Calu3 (cell line): Measurements from ENCODE around the gene AJAP1. TPM values are rescaled to one million over a fixed set of nuclear protein-coding genes. Genes with fewer than 3 reads are reported as not detected.
A peak's percentile ranks its signal among the peaks of the same experiment; 100 is the strongest.

ENCODE experiments used
- Bru-seq: library from RNA; stranded (reverse); fragments of 400-500 nt; gene quantifications from one replicate; lab custom pipeline; 2021; lab: Mats Ljungman, UMichigan
- BruChase-seq, 2 experiments: library from RNA; stranded (reverse); fragments of 400-500 nt; gene quantifications; one replicate each; lab custom pipeline; 2021; lab: Mats Ljungman, UMichigan
- BruUV-seq: library from RNA; stranded (reverse); fragments of 400-500 nt; replicated peaks from 2 replicates; lab custom pipeline; 2021; lab: Mats Ljungman, UMichigan
- CTCF ChIA-PET: fragments of 300-600 bp; sonication (Branson Sonifier 250); formaldehyde crosslinking; loops from one replicate; lab custom pipeline; 2022; ENCODE audit warnings: antibody characterized with exemption; lab: Charles Lee
- DNase-seq: peaks from one replicate; pipeline ENCODE4 v3.0.0; 2022
- H3K27ac Mint-ChIP-seq: one replicate; pipeline ENCODE4 v1.8.0; 2022; ENCODE audit warnings: mixed read lengths; ENCODE audit not compliant: unreplicated experiment
- H3K27me3 Mint-ChIP-seq: one replicate; pipeline ENCODE4 v1.8.0; 2022; ENCODE audit warnings: mixed read lengths; ENCODE audit not compliant: unreplicated experiment
- H3K36me3 Mint-ChIP-seq: one replicate; pipeline ENCODE4 v1.8.0; 2022; ENCODE audit warnings: mild to moderate bottlenecking, moderate library complexity, mixed read lengths; ENCODE audit not compliant: insufficient read depth, unreplicated experiment
- H3K4me1 Mint-ChIP-seq: one replicate; pipeline ENCODE4 v1.8.0; 2022; ENCODE audit warnings: mild to moderate bottlenecking, low read depth, mixed read lengths; ENCODE audit not compliant: unreplicated experiment
- H3K4me3 Mint-ChIP-seq: one replicate; pipeline ENCODE4 v1.8.0; 2022; ENCODE audit warnings: mild to moderate bottlenecking, low read depth, moderate library complexity, mixed read lengths; ENCODE audit not compliant: unreplicated experiment
- H3K9me3 Mint-ChIP-seq: one replicate; pipeline ENCODE4 v1.8.0; 2022; ENCODE audit warnings: low read depth, mixed read lengths; ENCODE audit not compliant: unreplicated experiment
- intact Hi-C: fragments of 100-400 bp; cut with micrococcal nuclease; formaldehyde crosslinking; loops from one replicate; pipeline ENCODE4 v1.10.0; 2022; ENCODE audit not compliant: unreplicated experiment
- long read RNA-seq: library from polyadenylated mRNA; stranded (forward); transcript quantifications from one replicate; pipeline ENCODE4 v2.0.0, GENCODE V29; 2022
- total RNA-seq: library from RNA; stranded (reverse); gene quantifications from 2 replicates; pipeline ENCODE4 v1.2.3, GENCODE V29; 2022
- TF ChIP-seq, protein P1 (sequence below): fragments of 200-600 bp; IDR thresholded peaks from one replicate; pipeline ENCODE4 v1.8.0; 2022; ENCODE audit warnings: antibody characterized with exemption; ENCODE audit not compliant: unreplicated experiment

Gene AJAP1, protein sequence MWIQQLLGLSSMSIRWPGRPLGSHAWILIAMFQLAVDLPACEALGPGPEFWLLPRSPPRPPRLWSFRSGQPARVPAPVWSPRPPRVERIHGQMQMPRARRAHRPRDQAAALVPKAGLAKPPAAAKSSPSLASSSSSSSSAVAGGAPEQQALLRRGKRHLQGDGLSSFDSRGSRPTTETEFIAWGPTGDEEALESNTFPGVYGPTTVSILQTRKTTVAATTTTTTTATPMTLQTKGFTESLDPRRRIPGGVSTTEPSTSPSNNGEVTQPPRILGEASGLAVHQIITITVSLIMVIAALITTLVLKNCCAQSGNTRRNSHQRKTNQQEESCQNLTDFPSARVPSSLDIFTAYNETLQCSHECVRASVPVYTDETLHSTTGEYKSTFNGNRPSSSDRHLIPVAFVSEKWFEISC
- total RNA-seq (not detected in 2 replicates), Bru-seq, nascent RNA (not detected), BruChase-seq, experiment 1, labeled RNA remaining after a 6-hour chase (percentile 1 among the genes with signal in this experiment), BruChase-seq, experiment 2, labeled RNA remaining after a 2-hour chase (not detected)
- long read RNA-seq, result 0 reads

DNA sequence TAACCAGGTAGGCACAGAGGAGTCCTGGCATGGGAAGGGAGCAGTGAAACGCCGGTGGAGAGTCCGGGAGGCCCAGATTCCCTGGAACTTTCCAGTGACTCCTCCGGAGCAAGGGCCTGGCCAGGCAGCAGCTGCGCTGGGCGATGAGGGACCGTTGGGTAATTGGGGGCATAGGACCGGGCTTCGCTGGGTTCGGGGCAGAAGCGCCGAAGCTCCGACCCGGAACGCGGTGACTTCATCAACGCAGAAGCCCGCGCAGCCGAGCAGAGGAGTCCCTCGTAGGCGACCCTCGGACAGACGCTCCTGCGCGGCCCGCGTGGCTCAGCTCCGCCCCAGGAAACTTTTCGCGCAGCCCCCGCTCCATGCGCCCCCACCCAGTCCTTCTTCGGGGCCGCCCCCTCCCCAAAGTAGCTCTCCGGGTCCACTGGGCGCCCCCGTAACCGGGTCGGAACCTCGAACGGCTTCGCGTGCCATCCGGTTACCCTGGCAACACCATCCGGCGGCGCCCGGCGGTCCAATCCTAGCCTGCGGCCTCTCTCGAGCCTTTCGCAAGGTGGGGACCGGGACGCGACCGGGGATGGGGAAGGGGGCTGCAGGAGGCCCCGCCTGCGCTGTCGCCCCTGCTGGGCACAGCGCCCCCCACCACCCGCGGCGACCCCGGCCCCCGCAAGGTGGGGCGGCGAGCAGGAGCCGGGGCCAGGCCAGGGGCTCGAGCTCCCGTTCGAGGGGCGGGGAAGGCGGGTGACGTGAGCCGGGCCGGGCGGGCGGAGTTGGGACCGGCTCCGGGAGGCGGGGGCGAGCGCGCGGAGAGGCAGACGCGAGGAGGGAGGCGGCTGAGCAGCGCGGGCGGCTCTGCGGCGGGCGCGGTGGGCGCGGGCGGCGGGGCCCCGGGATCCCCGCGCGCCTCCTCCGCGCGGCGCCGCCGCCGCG lies at the start of gene AJAP1:
AJAP1 (plus strand) TSS at position 814 of the 930 bp plus-strand sequence. CDS start 817 bp downstream, outside the sequence.
- no TSS peak for BruUV-seq
- Mint-ChIP-seq H3K27me3 (peaks cover 19% of the 10 kb centered on the region), H3K4me1 (no peaks in the 10 kb centered on the region), H3K27ac (no peak within 1 kb of the TSS), H3K36me3 (no peaks in the 10 kb centered on the region), H3K4me3 (no peak within 1 kb of the TSS), H3K9me3 (no peaks in the 10 kb centered on the region)
- TF ChIP-seq, protein P1, sequence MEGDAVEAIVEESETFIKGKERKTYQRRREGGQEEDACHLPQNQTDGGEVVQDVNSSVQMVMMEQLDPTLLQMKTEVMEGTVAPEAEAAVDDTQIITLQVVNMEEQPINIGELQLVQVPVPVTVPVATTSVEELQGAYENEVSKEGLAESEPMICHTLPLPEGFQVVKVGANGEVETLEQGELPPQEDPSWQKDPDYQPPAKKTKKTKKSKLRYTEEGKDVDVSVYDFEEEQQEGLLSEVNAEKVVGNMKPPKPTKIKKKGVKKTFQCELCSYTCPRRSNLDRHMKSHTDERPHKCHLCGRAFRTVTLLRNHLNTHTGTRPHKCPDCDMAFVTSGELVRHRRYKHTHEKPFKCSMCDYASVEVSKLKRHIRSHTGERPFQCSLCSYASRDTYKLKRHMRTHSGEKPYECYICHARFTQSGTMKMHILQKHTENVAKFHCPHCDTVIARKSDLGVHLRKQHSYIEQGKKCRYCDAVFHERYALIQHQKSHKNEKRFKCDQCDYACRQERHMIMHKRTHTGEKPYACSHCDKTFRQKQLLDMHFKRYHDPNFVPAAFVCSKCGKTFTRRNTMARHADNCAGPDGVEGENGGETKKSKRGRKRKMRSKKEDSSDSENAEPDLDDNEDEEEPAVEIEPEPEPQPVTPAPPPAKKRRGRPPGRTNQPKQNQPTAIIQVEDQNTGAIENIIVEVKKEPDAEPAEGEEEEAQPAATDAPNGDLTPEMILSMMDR, result no peak
- intact Hi-C loops, result no loop called here
- DNase-seq, result no peak
- CTCF ChIA-PET, result no interaction called here

DNA sequence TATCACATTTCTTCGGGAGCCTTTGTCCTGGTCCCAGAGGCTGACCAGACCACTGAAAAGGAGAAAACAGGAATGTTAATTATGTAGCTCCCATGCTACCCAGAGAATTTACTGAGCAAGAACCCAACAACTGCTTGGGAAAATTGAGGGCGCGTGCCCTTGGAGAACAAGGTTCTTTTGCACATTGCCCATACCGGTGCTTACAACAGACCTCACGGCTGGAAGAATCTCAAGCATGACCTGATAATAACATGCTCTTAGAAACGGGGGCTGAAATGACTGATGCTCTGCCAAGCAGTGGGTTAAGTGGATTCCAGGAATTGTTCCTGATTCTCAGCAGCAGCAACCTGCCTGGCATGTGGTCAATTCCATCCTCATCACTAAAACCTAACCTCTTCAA lies 49.3 kb upstream of the AJAP1 start:
- TF ChIP-seq, protein P1, result no peak
- BruUV-seq, result no TSS peak
- Mint-ChIP-seq H3K27ac (no peak overlapping the region), H3K9me3 (peaks cover 7% of the 10 kb centered on the region), H3K4me1 (no peaks in the 10 kb centered on the region), H3K4me3 (no peak overlapping the region), H3K36me3 (no peaks in the 10 kb centered on the region), H3K27me3 (no peaks in the 10 kb centered on the region)
- no peak for DNase-seq
- CTCF ChIA-PET, result no interaction called here
- intact Hi-C loops, result no loop called here

DNA sequence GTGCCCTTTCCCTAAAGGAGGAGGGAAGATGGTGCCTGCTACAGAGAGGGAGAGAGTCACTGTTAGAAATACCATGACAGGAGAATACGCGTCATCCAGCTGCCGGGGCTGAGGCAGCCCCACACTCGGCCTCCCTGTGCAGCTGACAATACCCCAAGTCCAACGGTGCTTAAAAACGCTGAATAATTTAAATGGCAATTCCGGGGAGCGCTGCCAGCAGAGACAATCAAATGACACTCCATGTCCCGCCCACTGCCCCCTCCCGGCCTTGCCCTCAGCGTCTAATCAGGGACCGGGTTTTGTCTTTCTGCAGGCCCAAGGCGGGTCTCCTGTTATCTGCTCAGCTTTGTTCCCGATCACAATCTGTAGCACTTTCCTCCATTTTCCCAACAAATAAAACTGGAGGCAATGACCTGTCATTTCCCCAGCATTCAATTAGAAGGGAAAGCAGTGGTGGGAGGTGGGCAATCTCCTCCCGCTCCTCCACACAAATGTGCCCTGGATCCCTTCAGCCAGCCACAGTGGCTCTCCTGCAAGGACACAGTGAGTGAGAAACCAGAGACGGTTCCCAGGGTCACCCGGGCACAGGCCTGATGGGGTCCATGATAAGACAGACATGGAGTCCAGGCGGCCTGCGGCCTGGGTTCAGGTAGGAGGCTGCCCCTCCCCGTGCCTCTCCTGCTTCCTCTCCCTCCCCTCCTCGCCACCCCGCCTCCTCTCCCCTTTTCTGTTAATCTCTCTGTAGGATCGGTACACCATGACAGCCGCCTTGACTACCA lies 42.7 kb upstream of the AJAP1 start:
- no peaks in the 10 kb centered on the region for H3K27me3 Mint-ChIP-seq
- DNase-seq, result no peak
- CTCF ChIA-PET, result no interaction called here

More for the DNA sequence above, 42.7 kb upstream of the AJAP1 start:
- Mint-ChIP-seq H3K27ac (no peak overlapping the region), H3K9me3 (peaks cover 10% of the 10 kb centered on the region), H3K36me3 (no peaks in the 10 kb centered on the region), H3K4me3 (no peak overlapping the region), H3K4me1 (no peaks in the 10 kb centered on the region)
- BruUV-seq, result no TSS peak
- TF ChIP-seq, protein P1, result no peak
- intact Hi-C loops, result no loop called here
